Loucy (cell line): ENCODE results near the gene FBLN2.

Experiments
- CTCF ChIP-seq: fragments of 200-600 bp; sonication (generic); conservative IDR thresholded peaks from 2 replicates; pipeline ENCODE4 v1.5.1; 2014; ENCODE audit warnings: mild to moderate bottlenecking, antibody characterized with exemption, low read length
- EZH2phosphoT487 ChIP-seq: fragments of 200-600 bp; IDR thresholded peaks from 2 replicates; pipeline ENCODE4 v1.6.1; 2018; ENCODE audit warnings: antibody characterized with exemption, mild to moderate bottlenecking, moderate library complexity, borderline replicate concordance

GRCh38 chr3:13577181-13578121 lies 28.5 kb downstream of the FBLN2 start:
- TF ChIP-seq CTCF (no peak), EZH2phosphoT487 (no peak)
